Liver (tissue), 9 donors: ENCODE data around the gene CTNNA2. TPM values are rescaled to one million over a fixed set of nuclear protein-coding genes. Genes with fewer than 3 reads are reported as not detected.

ENCODE experiments used
- DNase-seq: peaks from one replicate; pipeline ENCODE4 v3.0.0-alpha.2; 2017; ENCODE audit warnings: low spot score
- H3K27ac ChIP-seq, 2 donors: one replicate each; pipeline ENCODE4 v1.7.0; 2013; ENCODE audit warnings: inconsistent platforms in 2 of 2, low read length in 2 of 2, control low read depth in 1 of 2, low read depth in 1 of 2, mild to moderate bottlenecking in 1 of 2
- H3K27me3 ChIP-seq, 4 donors: one replicate each; pipeline versions ENCODE4 v1.6.1 to v1.7.0; 2013; ENCODE audit warnings: low read length in 3 of 4, inconsistent platforms in 1 of 4, mild to moderate bottlenecking in 1 of 4, moderate library complexity in 1 of 4; ENCODE audit not compliant: control insufficient read depth in 4 of 4, insufficient read depth in 4 of 4
- H3K36me3 ChIP-seq, 4 donors: one replicate each; pipeline versions ENCODE4 v1.6.1 to v1.7.0; 2013; ENCODE audit warnings: low read length in 3 of 4, mild to moderate bottlenecking in 3 of 4, low read depth in 1 of 4, moderate library complexity in 1 of 4; ENCODE audit not compliant: control insufficient read depth in 4 of 4, insufficient read depth in 3 of 4
- H3K4me1 ChIP-seq, 4 donors: one replicate each; pipeline versions ENCODE4 v1.6.1 to v1.7.0; 2013; ENCODE audit warnings: low read length in 3 of 4, mild to moderate bottlenecking in 3 of 4, moderate library complexity in 1 of 4; ENCODE audit not compliant: control insufficient read depth in 4 of 4, insufficient read depth in 4 of 4
- H3K4me3 ChIP-seq, 3 donors: one replicate each; pipeline versions ENCODE4 v1.6.1 to v1.7.0; 2013; ENCODE audit warnings: low read length in 3 of 3, control low read depth in 1 of 3, low read depth in 1 of 3, mild to moderate bottlenecking in 1 of 3
- H3K9ac ChIP-seq, 2 donors: one replicate each; pipeline ENCODE4 v1.7.0; 2013; ENCODE audit warnings: low read length in 2 of 2, mild to moderate bottlenecking in 2 of 2, moderate library complexity in 2 of 2, control low read depth in 1 of 2, low read depth in 1 of 2
- H3K9me3 ChIP-seq, 4 donors: one replicate each; pipeline versions ENCODE4 v1.6.1 to v1.7.0; 2013; ENCODE audit warnings: low read length in 3 of 4; ENCODE audit not compliant: control insufficient read depth in 4 of 4
- CTCF ChIP-seq: fragments of 150-350 bp; IDR thresholded peaks from 2 replicates; pipeline ENCODE4 v1.5.1; 2017; ENCODE audit warnings: improper control_type of control experiment, low read depth, low read length; ENCODE audit not compliant: missing input control
- EGR1 ChIP-seq, 2 donors: IDR thresholded peaks; 2 replicates each; pipeline ENCODE4 v1.6.1; 2016 to 2018; ENCODE audit warnings: antibody characterized with exemption in 2 of 2, low read depth in 2 of 2
- FOXA2 ChIP-seq: IDR thresholded peaks from 2 replicates; pipeline ENCODE4 v1.6.1; 2016; ENCODE audit warnings: antibody characterized with exemption
- GABPA ChIP-seq, 2 donors: IDR thresholded peaks in 1 of 2; conservative IDR thresholded peaks in 1 of 2; 2 replicates each; pipeline ENCODE4 v1.6.1; 2016; ENCODE audit warnings: antibody characterized with exemption in 2 of 2, mild to moderate bottlenecking in 1 of 2, moderate library complexity in 1 of 2
- HNF4A ChIP-seq, 2 donors: conservative IDR thresholded peaks; 2 replicates each; pipeline ENCODE4 v1.6.1; 2016; ENCODE audit warnings: antibody characterized with exemption in 2 of 2, mild to moderate bottlenecking in 2 of 2
- HNF4G ChIP-seq: IDR thresholded peaks from 2 replicates; pipeline ENCODE4 v1.6.1; 2016; ENCODE audit warnings: antibody characterized with exemption
- NR2F2 ChIP-seq: IDR thresholded peaks from 2 replicates; pipeline ENCODE4 v1.6.1; 2016; ENCODE audit warnings: antibody characterized with exemption
- RAD21 ChIP-seq, 2 donors: IDR thresholded peaks; 2 replicates each; pipeline ENCODE4 v1.6.1; 2016; ENCODE audit warnings: antibody characterized with exemption in 2 of 2, mild to moderate bottlenecking in 2 of 2
- RXRA ChIP-seq, 2 donors: IDR thresholded peaks; 2 replicates each; pipeline ENCODE4 v1.6.1; 2017 to 2018; ENCODE audit warnings: antibody characterized with exemption in 2 of 2, mild to moderate bottlenecking in 1 of 2
- TAF1 ChIP-seq: conservative IDR thresholded peaks from 2 replicates; pipeline ENCODE4 v1.6.1; 2016; ENCODE audit warnings: antibody characterized with exemption, mild to moderate bottlenecking
- WGBS: extraction: QIAGEN DNeasy Blood & Tissue Kit; methylation state at CpG from one replicate; pipeline ENCODE4 v1.1.7; 2013; 5-methylcytosine and 5-hydroxymethylcytosine counted together
- polyA plus RNA-seq, 2 donors: library from polyadenylated mRNA; stranded (reverse) in 1 of 2; unstranded in 1 of 2; fragments of 200-250 nt in 1 of 2; fragments of >200 nt in 1 of 2; fragmentation: Nextera tagmentation in 1 of 2; extraction: Ambion mirVana in 1 of 2; gene quantifications; one replicate each; pipeline versions ENCODE4 v1.2.1 to v1.2.3, GENCODE V29; 2013 to 2015
- total RNA-seq, 2 donors: library from RNA; depleted of rRNA; stranded (reverse); fragments of >200 nt; gene quantifications; one replicate each; pipeline ENCODE4 v1.2.3, GENCODE V29; 2014
- TF ChIP-seq, protein P1 (sequence below): IDR thresholded peaks from 2 replicates; pipeline ENCODE4 v1.6.1; 2016; ENCODE audit warnings: antibody characterized with exemption, mild to moderate bottlenecking
- donor health status: healthy.
- donor health status: healthy.
- donor health status: healthy.
- donor health status: healthy.
- donor health status: healthy.

CTNNA2 gene
- total and polyA plus RNA-seq, 4 donors, result 0.05 TPM; not detected in 3

- TF ChIP-seq TAF1 (no peak), GABPA (IDR thresholded peaks at IDR 0.05 in 1 of 2, conservative IDR thresholded peaks at IDR 0.05 in 1 of 2) (no peak), EGR1 (IDR thresholded peaks at IDR 0.05; ENCODE audit: low read depth in 2 of 2) (no peak), FOXA2 (no peak)
These were observed 156.9 kb downstream of the CTNNA2 start (continued) for GRCh38 chr2:79669714-79670113.

GRCh38 chr2:79670198-79670597, 157.3 kb downstream of the CTNNA2 start:
- Histone ChIP-seq H3K27ac (no peak overlapping the region), H3K4me1 (no peaks in the 10 kb centered on the region), H3K36me3 (no peaks in the 10 kb centered on the region), H3K9me3 (no peaks in the 10 kb centered on the region), H3K4me3 (no peak overlapping the region), H3K27me3 (peaks cover 0 to 2% (median 0%) of the 10 kb centered on the region in 4 donors), H3K9ac (no peak overlapping the region)
- TF ChIP-seq RXRA (IDR thresholded peaks at IDR 0.05) (no peak), CTCF (no peak), FOXA2 (no peak), GABPA (IDR thresholded peaks at IDR 0.05 in 1 of 2, conservative IDR thresholded peaks at IDR 0.05 in 1 of 2) (no peak), HNF4G (no peak), RAD21 (IDR thresholded peaks at IDR 0.05) (no peak)
- TF ChIP-seq, protein P1, sequence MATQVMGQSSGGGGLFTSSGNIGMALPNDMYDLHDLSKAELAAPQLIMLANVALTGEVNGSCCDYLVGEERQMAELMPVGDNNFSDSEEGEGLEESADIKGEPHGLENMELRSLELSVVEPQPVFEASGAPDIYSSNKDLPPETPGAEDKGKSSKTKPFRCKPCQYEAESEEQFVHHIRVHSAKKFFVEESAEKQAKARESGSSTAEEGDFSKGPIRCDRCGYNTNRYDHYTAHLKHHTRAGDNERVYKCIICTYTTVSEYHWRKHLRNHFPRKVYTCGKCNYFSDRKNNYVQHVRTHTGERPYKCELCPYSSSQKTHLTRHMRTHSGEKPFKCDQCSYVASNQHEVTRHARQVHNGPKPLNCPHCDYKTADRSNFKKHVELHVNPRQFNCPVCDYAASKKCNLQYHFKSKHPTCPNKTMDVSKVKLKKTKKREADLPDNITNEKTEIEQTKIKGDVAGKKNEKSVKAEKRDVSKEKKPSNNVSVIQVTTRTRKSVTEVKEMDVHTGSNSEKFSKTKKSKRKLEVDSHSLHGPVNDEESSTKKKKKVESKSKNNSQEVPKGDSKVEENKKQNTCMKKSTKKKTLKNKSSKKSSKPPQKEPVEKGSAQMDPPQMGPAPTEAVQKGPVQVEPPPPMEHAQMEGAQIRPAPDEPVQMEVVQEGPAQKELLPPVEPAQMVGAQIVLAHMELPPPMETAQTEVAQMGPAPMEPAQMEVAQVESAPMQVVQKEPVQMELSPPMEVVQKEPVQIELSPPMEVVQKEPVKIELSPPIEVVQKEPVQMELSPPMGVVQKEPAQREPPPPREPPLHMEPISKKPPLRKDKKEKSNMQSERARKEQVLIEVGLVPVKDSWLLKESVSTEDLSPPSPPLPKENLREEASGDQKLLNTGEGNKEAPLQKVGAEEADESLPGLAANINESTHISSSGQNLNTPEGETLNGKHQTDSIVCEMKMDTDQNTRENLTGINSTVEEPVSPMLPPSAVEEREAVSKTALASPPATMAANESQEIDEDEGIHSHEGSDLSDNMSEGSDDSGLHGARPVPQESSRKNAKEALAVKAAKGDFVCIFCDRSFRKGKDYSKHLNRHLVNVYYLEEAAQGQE, result no peak
- no peak for DNase-seq
- WGBS, result 79% methylated on average over 11 of the region's 11 CpGs

GRCh38 chr2:79686884-79687283, 174.0 kb downstream of the CTNNA2 start:
- no peaks in the 10 kb centered on the region for H3K27me3 ChIP-seq
- 83% methylated on average over 1 of the region's 1 CpG for WGBS
- H3K27ac ChIP-seq, result no peak overlapping the region
- no peak for TF ChIP-seq HNF4A (conservative IDR thresholded peaks at IDR 0.05)
- TF ChIP-seq, protein P1, result no peak
- TF ChIP-seq EGR1 (IDR thresholded peaks at IDR 0.05; ENCODE audit: low read depth in 2 of 2), result no peak
- no peak for TF ChIP-seq TAF1
- TF ChIP-seq NR2F2, result no peak
- no peak overlapping the region for H3K4me3 ChIP-seq
- no peaks in the 10 kb centered on the region for H3K4me1 ChIP-seq
- no peaks in the 10 kb centered on the region for H3K9me3 ChIP-seq
- no peaks in the 10 kb centered on the region for H3K36me3 ChIP-seq
- no peak for DNase-seq
- no peak overlapping the region for H3K9ac ChIP-seq
